Urothelium cell line (cell line): ENCODE measurements around the gene CHMP6.

ENCODE experiments used
- DNase-seq: peaks from one replicate; pipeline ENCODE4 v3.0.0; 2011; ENCODE audit warnings: low spot score, mixed read lengths
- FAIRE-seq: peaks from 2 replicates; lab custom pipeline; 2011; peaks lifted over from hg19 to GRCh38; lab: Jason Lieb, UNC

Gene CHMP6

GRCh38 chr17:81040791-81041337 is 49.2 kb downstream of the CHMP6 start:
- DNase-seq = peak; percentile 67
- FAIRE-seq = no peak

GRCh38 chr17:81042606-81043005 is 51.0 kb downstream of the CHMP6 start:
- no peak for DNase-seq
- peak; percentile 40 for FAIRE-seq

GRCh38 chr17:81043319-81043724 is 51.7 kb downstream of the CHMP6 start:
- peak; percentile 17 for FAIRE-seq
- DNase-seq = no peak

GRCh38 chr17:81043725-81044427 is 52.2 kb downstream of the CHMP6 start:
- FAIRE-seq (peak; percentile 98), DNase-seq (peak; percentile 92)

GRCh38 chr17:81044428-81044763 is 52.8 kb downstream of the CHMP6 start:
- FAIRE-seq (no peak), DNase-seq (no peak)

GRCh38 chr17:81044764-81045589 is 53.3 kb downstream of the CHMP6 start:
- DNase-seq (peak; percentile 72), FAIRE-seq (peak; percentile 93)

- DNase-seq (no peak), FAIRE-seq (no peak)
These were observed 54.0 kb downstream of the CHMP6 start for GRCh38 chr17:81045590-81046095.

GRCh38 chr17:81046132-81046769 is 54.6 kb downstream of the CHMP6 start:
- FAIRE-seq (no peak), DNase-seq (no peak)

GRCh38 chr17:81046770-81047359 is 55.2 kb downstream of the CHMP6 start:
- FAIRE-seq (peak; percentile 72), DNase-seq (no peak)

- no peak for FAIRE-seq
These were observed 57.3 kb downstream of the CHMP6 start for GRCh38 chr17:81048827-81049371.

GRCh38 chr17:81049372-81049911 is 57.8 kb downstream of the CHMP6 start:
- FAIRE-seq = peak; percentile 86

More at GRCh38 chr17:81048827-81049371, 57.3 kb downstream of the CHMP6 start:
- DNase-seq = no peak

More at GRCh38 chr17:81049372-81049911, 57.8 kb downstream of the CHMP6 start:
- DNase-seq = no peak
